Gastrocnemius medialis (tissue), 4 donors: Measurements from ENCODE around the gene ART5.

Source experiments
- CTCF ChIP-seq, 5 experiments: fragments of 450-650 bp in 3 of 5; fragments of 200-600 bp in 2 of 5; sonication (generic) in 2 of 5; IDR thresholded peaks in 4 of 5; conservative IDR thresholded peaks in 1 of 5; 1 replicate in 4 of 5; 2 replicates in 1 of 5; pipeline ENCODE4 v1.5.1; 2016 to 2019; ENCODE audit warnings: antibody characterized with exemption in 5 of 5, mild to moderate bottlenecking in 3 of 5, moderate library complexity in 3 of 5
- POLR2A ChIP-seq, 2 donors: fragments of 450-650 bp; IDR thresholded peaks; one replicate each; pipeline ENCODE4 v1.6.1; 2017; ENCODE audit warnings: antibody characterized with exemption in 2 of 2, mild to moderate bottlenecking in 2 of 2, moderate library complexity in 2 of 2

- no peak for TF ChIP-seq CTCF (IDR thresholded peaks at IDR 0.05 in 4 of 5, conservative IDR thresholded peaks at IDR 0.05 in 1 of 5)
- peak; percentile 66 to 85 for TF ChIP-seq POLR2A (IDR thresholded peaks at IDR 0.05)
These were observed 27.0 kb downstream of the ART5 start for GRCh38 chr11:3614742-3615171.
